GM21528 (cell line): ENCODE results near the gene TJP3.
"Not testable (repeated sequence)": the region's sequence is repeated elsewhere in the genome, so short reads cannot be mapped to it uniquely, and the experiment has no call there.

Experiments
- ATAC-seq: cut with Tn5 transposase; IDR thresholded peaks from one replicate; pipeline ENCODE4 v1.9.1; 2021; ENCODE audit warnings: mild to moderate bottlenecking, moderate library complexity; ENCODE audit not compliant: unreplicated experiment, low FRiP score

TJP3 gene, protein sequence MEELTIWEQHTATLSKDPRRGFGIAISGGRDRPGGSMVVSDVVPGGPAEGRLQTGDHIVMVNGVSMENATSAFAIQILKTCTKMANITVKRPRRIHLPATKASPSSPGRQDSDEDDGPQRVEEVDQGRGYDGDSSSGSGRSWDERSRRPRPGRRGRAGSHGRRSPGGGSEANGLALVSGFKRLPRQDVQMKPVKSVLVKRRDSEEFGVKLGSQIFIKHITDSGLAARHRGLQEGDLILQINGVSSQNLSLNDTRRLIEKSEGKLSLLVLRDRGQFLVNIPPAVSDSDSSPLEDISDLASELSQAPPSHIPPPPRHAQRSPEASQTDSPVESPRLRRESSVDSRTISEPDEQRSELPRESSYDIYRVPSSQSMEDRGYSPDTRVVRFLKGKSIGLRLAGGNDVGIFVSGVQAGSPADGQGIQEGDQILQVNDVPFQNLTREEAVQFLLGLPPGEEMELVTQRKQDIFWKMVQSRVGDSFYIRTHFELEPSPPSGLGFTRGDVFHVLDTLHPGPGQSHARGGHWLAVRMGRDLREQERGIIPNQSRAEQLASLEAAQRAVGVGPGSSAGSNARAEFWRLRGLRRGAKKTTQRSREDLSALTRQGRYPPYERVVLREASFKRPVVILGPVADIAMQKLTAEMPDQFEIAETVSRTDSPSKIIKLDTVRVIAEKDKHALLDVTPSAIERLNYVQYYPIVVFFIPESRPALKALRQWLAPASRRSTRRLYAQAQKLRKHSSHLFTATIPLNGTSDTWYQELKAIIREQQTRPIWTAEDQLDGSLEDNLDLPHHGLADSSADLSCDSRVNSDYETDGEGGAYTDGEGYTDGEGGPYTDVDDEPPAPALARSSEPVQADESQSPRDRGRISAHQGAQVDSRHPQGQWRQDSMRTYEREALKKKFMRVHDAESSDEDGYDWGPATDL

DNA sequence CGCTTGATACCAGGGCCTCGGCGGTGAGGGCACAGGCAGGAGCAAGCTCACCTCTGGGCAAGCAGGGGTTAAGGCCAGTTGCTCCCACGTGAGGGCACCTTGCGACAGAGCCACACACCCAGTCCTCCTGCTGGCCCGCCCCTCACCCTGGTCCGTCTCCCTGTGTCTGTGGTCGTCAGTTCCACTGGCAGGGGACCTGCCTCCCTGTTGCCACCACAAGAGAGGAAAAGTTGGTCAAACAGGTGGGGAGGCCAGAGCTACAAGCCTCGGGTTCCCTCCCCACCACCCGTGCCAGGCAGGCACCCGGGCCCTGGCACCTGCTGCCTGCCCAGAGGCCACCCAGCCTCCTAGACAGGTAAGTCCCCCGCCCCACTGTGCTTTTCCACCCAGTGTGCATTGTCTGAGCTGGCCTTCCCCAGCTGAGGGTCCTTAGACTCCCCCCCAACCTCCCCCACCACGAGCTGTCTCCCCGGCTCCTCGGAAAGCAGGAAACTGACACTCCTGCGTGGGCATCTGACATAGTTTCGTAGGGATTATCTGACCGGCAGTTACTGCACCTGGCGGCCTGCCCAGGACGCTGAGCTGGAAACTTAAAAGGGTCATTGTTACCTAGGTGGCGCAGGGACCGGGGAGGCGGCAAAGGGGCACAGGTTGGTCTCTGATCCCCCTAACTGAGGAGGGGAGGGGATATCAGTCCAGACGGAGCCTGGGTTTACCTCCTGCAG is at the start of gene TJP3:
TJP3 (plus strand) TSS at position 178 of the 725 bp plus-strand sequence. CDS start 20,049 bp downstream, outside the sequence.
- no peak for ATAC-seq

DNA sequence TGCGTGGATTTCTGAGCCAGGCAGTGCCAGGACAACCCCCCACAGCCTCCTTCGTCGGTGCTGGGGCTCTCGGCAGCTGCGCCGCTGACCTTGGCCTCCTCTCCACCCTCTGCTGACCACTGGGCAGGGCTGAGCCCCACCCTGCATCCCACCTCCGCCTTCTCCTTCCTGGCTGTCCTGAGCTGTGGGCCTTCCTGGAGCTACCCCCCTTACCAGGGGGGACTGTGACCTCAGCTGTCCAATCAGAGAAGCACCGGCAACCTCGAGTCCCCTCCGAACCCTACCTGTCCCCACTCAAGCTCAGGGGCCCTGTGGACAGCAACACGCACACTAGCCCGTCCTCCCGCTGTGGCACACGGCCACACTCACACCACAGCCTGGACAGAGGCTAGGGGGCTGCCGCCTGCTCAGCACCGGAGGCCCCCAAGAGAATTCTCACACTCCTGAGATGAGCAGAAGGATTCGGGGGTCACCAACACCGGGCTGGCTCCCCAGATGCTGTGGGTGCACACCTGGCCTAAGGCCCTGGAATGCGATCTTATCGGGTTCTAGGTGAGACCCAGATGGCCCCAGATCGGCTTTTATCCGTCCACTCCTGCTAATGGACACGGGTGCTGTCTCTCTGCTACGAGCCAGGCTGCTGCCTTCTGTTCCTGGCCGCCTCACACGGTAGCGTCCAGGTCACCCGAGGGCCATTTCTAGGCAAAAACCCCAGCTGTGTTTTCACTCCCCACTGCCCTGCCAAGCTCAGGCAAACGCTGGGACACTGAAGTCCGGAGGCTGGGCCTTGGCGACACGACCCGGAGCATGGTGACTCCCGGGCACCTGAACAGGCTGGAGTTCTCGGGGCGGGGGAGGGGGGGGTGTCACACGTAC is 49.1 kb upstream of the TJP3 start:
- ATAC-seq: no peak

DNA sequence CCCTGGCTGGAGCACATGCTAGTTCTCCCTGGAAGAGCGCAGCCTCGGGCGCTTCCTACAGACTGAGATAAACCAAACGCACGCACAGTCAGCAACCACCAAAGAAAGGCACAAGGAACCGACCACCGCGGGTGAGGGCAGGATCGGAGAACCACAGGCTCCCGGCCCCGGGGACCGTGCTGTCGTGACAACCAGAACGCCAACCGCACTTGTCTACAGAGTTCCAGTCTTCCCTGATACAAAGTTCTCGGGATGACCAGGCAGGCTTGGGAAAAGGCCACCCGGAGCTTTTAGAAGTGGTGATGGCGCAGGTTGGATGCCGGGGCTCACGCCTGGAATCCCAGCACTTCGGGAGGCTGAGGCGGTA is 48.5 kb upstream of the TJP3 start:
- no peak for ATAC-seq

DNA sequence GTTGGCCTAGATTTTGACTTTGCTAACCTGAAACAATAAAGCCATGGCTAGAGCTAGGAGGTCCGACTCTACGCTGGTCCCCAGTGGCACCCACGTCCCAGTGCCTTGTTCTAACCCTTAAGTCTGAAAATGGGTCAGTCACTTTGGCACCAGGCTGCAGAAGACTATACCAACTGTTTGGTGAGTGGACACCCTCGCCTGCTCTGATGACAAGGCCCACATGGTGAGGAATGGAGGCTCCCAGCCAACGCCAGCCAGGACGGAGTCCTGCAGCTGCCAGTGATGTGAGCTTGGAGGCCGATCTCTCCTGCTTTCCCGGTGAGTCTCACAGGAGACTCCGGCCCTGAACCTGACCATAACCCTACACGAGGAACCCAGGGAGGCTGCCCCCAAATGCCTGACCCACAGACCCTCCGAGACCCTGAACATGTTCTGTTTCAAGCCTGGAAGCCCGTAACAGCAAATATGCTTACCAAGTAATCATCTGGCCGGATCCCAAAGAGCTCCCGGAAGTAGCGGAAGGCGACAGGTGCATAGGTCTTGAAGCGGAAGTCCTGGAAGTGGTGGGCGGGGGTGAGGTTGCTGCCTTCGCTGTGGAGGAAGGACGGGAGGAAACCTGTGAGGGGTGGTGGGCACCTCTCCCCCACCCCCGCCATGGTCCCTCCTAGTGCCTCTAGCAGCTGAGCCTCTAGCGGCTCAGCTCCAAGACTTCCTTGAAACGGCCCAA is 47.5 kb upstream of the TJP3 start:
- no peak for ATAC-seq

DNA sequence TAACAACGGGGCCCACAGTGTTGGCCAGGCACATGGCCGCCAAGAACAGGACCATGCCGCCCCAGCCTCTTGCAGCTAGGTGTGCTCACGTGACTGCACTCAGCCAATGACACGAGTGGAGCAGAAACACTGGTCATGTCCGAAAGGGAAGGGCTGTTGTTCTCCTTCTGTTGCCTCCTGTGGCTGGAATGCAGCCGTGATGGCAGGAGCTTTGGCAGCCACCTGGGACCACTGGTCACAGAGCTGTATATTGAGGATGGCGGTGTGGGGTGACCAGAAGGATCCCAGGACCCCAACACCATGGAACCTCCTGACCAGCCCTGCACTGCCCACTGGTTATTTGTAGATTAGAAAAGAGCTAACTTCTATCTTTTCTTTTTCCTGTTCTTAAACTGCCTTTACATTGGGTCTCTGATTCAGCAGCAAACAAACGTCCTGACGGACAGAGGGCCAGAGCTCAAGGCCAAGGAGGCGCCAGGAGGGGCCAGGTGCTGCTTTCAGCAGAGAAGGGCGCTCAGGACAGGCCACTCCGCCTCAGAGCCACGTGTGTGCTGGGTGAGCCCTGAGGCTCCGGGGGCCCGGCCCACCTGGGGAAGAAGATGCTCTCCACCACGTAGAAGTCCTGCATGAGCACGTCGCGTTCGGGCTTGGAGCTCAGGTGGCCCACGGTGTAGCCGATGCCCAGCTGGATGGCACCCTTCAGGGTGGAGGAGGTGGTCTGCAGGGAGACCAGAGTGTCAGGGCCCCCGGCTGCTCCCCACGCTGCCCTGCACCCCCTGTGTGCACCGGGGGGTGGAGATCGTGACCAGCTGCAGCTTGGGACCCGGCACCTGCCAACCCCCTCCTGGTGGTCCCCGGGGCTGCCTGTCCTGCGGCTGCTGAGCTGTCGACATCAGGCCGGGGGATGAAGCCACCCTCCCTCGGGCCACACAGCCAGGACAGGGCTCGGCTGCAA is 46.6 kb upstream of the TJP3 start:
- no peak for ATAC-seq

DNA sequence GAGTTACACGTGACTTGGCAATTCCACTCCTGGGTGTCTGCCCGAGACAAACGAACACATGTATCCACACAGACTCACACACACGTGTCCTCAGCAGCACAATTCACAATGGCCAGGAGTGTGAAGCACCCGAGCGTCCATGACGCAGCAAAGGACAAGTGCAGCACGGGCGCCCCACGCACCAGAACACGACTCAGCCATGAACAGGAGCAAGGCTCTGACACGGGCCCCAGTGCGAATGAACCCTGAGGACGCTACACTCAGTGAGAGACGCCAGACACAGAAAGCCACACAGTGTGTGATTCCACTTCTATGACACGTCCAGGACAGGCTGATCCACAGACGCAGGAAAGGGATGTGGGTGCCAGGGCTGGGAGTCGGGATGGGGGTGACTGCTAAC is 44.3 kb upstream of the TJP3 start:
- no peak for ATAC-seq

DNA sequence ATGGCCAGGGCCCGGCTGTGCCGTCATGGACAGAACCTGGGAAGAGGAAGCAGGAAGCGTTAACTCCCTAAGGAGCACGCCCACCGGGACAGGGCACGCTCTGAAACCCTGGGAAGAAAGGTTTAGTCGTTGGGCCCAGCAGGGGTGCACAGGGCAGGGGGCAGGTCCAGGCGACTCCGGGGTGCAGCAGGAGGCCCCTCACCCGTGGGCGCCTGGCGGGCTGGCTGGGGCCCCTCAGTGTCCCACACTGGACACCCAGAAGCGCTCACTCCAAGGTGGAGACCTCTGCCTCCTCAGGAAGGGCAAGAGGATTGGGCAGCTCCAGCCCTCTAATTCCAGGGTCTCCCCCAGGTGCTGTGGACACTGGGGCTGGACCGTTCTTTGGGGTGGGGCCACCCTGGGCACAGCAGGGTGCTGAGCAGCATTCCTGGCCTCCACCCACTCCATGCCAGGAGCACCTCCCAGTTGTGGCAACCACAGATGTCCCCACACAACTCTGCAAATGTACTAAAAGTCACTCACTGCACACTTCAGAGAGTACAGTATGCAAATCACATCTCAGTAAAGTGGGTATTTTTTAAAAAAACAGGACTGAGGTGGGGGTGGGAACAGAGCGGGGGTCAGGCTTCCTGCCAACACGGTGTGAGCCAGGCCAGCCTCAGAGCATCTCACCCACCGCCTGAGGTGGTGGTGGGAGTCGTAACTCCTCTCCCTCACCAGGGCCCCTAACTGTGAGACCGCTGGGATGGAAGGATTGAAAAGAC is 43.1 kb upstream of the TJP3 start:
- no peak for ATAC-seq

DNA sequence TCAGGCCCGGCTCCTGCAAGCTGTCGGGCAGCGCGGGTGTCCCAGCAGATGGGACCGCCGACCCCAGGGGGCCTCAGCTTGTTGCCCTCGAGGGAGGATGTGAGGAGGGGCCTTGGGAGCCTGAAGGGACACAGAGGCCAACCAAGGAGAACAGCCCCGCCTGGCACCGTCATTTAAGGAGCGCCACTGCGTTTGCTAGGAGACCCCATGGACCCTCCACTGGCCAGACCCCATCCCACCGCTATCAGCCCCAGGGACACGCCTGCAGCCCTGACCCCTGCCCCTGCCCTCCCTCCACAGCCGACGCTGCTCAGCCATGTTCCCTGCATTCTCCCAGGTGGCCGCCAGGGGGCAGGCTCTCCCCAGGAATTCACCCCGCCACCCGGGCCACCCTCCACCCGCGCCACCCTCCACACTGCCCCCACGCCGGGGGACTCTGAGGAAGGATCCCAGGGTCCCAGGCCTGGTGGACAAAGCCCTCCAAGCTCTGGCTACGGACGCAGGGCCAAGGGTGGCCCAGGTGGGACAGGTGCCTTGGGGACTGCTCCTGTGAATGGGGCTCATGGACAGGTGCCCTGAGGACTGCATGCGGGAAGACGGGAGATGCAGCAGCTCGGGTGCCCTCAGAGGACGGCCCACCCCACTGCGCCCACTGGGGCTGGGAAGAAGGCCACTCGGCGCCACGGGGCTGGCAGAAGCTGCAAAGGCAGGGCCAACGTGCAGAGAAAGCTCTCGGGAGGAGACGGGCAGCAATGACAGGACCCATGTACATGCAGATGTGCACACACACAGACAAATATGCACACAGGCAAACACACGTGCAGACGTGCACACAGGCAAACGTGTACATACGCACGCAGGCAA is 42.3 kb upstream of the TJP3 start:
- ATAC-seq: no peak

DNA sequence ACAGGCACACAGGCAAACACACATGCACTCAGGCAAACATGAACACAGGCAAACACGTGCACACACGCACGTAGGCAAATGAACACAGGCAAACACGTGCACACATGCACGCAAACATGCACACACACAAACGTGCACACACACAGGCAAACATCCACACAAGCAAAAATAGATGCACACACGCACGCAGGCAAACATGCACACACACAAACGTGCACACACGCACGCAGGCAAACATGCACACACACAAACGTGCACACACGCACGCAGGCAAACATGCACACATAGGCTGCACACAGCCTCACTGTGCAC is 41.7 kb upstream of the TJP3 start:
- ATAC-seq: not testable (repeated sequence)

DNA sequence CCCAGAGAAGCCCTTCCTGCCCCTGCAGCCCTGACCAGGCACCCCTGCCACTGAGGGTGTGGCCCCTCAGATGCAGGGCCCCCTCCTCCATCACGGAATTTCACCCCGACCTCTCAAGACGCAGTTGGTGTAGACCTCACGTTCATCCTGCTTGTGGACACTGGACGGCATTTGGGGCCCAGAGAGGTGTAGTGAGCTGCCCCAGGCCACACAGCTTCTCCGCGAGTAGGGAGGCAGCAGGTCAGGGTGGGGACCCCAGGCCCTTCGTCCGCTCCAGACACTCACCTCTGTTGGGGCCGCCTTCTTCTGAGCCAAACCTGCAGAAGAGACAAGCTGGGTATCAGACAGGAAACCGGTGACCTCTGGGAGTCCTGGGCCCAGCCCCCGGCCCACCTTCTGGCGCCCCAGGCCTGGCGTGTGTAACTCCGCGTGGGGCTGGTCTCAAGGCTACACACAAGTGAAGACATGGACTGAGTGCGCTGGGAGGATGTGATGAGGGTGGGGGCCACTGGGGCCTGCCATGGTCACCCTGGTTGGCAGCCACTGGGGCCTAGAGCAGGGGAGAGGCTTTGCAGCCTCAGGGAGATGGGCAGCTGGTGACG is 41.0 kb upstream of the TJP3 start:
- no peak for ATAC-seq

DNA sequence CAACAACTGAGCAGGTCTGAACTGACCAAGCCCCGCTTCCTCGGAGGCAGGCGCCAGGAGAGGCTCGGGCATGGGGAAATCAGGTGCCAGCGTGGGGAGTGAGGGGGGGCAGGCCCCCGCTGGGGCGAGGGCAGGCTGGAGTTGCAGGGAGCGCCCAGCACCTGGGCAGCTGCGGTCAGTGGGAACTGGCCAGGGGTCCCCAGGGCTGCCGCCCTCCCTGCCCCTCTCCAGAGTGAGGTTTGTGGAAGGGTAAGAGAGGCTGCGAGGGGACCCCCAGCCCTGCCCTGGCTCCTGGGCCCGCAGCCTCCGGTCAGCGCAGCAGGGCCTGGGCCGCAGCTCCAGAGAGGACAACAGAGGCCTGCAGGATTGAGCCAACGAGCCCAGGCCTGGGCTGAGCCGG is 40.4 kb upstream of the TJP3 start:
- no peak for ATAC-seq

DNA sequence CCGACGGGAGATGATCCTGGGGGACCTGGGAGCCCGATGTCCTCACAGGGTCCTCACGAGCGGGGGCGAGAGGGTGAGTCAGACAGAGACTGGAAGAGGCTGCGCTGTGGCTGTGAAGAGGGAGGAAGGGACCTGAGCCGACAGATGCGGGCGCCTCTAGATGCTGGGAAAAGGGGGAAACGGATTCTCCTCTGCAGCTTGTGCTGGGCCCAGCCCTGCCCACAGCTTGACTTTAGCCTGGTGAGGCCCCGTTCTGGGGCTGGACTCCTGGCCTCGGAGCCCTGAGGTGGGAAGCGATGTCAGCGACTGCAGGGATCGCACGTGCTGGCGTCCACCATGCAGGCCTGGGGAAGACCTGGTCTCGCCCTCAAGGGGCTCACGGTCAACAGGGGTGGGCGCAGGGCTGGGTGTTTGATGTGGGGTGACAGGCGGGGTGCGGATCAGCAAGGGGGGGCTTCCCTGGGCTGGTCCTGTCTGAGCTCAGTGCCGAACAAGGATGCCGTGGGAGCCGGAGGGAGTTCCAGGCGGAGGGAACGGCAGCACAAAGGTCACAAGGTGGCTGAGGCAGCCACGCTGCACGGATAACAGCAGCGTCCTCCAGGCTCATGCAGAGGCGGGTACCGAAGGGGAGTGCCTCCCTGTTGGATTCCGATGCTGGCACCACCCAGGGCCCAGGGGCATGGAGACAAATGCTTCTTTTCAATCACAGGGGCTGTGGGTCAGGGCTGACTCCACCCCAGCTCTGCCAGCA is 39.7 kb upstream of the TJP3 start:
- ATAC-seq: no peak

DNA sequence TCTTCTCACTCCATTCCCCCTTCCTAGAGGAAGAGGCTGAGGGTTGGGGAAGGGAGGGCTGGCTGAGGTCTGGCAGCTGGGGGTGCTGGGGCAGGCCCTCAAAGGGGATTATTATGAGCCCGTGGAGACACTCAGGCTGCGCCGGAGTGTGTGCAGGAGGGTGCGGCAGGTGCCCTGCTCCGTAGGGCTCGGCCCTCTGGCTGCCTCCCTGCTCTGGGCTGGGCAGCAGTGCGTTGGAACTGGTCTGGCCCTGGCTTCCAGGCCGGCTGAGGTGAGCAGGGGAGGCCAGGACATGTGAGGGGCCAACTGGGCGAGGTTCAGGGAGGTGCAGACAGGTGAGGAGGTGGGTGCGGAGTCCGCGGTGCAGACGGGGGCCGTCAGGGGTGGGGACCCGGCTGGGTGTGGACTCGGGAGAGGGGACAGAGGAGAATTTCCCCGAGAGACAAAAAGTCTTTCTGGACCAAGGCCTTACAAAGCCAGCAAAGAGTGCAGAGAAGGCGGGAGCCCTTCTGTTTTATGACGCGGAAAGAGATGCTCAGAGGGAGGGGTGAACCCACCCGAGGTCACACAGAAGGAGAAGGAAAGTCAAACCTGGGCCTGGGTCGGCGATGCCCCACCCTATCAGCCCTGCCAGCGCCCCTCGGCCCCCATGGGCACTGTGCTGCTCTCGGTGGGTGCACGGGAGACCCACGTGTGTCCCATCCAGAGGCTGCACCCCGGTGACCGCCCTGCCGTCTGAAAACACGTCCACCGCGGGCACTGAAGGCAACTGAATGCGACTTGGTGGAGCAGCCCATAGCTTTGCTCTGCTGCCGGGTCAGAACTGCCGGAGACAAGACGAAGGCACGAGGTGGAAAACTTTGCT is 38.9 kb upstream of the TJP3 start:
- ATAC-seq: no peak

DNA sequence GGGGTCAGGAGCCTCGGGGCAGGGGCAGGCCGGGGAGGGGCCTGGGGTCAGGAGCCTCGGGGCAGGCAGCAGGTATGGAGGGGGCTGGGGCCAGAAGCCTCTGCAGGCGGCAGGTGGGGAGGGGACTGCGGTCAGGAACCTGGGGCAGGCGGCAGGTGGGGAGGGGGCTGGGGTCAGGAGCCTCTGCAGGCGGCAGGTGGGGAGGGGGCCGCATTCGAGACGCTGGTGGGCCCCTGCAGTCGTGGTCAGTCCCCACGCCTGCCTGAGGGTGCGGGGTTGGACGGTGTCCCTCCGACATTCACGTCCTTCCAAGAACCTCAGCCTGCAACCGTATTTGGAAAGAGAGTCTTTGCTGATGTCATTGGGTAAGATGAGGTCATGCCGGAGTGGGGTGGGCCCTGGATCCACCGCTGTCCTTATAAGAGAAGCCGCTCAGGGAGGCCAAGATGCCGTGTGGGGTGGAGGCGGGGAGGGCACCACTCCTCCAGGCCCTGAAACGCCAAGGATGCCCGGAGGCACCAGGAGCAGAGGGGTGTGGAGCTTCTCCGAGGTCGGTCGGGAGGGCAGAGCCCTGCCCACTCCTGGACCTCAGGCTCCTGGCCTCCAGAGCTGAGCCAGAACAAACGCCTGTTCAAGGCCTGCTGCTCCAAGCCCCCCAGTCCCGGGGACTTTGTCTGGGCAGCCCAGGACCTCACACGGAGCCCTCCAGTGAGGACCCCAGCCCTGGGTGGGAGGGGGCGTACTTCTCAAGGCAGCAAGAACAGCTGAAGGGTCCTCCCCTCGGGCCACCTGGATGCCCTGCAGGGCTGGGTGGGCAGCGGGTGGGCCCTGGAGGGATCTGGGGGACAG is 38.0 kb upstream of the TJP3 start:
- ATAC-seq: no peak
